ELR (cell line): ENCODE data around the gene PPM1L.

ENCODE experiments used
- DNase-seq: peaks from one replicate; pipeline ENCODE4 v3.0.0-alpha.2; 2015; ENCODE audit warnings: low read depth

The PPM1L gene

GRCh38 chr3:160765211-160765610 is 9.2 kb downstream of the PPM1L start:
- no peak for DNase-seq

GRCh38 chr3:160768031-160768430 is 12.0 kb downstream of the PPM1L start:
- DNase-seq = no peak

GRCh38 chr3:160768918-160769317 is 12.9 kb downstream of the PPM1L start:
- peak; percentile 9 for DNase-seq

GRCh38 chr3:160771811-160772459 is 15.9 kb downstream of the PPM1L start:
- no peak for DNase-seq

- no peak for DNase-seq
Observed at GRCh38 chr3:160773722-160774121, 17.7 kb downstream of the PPM1L start.

GRCh38 chr3:160774172-160774571 is 18.1 kb downstream of the PPM1L start:
- DNase-seq = no peak

GRCh38 chr3:160778480-160778879 is 22.4 kb downstream of the PPM1L start:
- no peak for DNase-seq

- DNase-seq = no peak
Observed at GRCh38 chr3:160779040-160779439, 23.0 kb downstream of the PPM1L start.

GRCh38 chr3:160780245-160780644 is 24.2 kb downstream of the PPM1L start:
- no peak for DNase-seq

GRCh38 chr3:160781402-160781801 is 25.4 kb downstream of the PPM1L start:
- no peak for DNase-seq

GRCh38 chr3:160781863-160782262 is 25.8 kb downstream of the PPM1L start:
- no peak for DNase-seq

GRCh38 chr3:160784853-160785252 is 28.8 kb downstream of the PPM1L start:
- no peak for DNase-seq

- no peak for DNase-seq
Observed at GRCh38 chr3:160790726-160791125, 34.7 kb downstream of the PPM1L start.

GRCh38 chr3:160792540-160792939 is 36.5 kb downstream of the PPM1L start:
- DNase-seq = no peak

- no peak for DNase-seq
Observed at GRCh38 chr3:160793722-160794252, 37.8 kb downstream of the PPM1L start.

- no peak for DNase-seq
Observed at GRCh38 chr3:160796089-160796812, 40.2 kb downstream of the PPM1L start.

GRCh38 chr3:160796813-160797164 is 40.8 kb downstream of the PPM1L start:
- DNase-seq = no peak

- no peak for DNase-seq
Observed at GRCh38 chr3:160797356-160797755, 41.3 kb downstream of the PPM1L start.

- no peak for DNase-seq
Observed at GRCh38 chr3:160801386-160802118, 45.5 kb downstream of the PPM1L start.

- no peak for DNase-seq
Observed at GRCh38 chr3:160804762-160805161, 48.7 kb downstream of the PPM1L start.

- DNase-seq = no peak
Observed at GRCh38 chr3:160806094-160806493, 50.1 kb downstream of the PPM1L start.

- DNase-seq = no peak
Observed at GRCh38 chr3:160806686-160807085, 50.7 kb downstream of the PPM1L start.

GRCh38 chr3:160808838-160809237 is 52.8 kb downstream of the PPM1L start:
- no peak for DNase-seq
